HG02588 (cell line): ENCODE data around the gene CYP2C9.
"Not testable (repeated sequence)": the region's sequence is repeated elsewhere in the genome, so short reads cannot be mapped to it uniquely, and the experiment has no call there.

Experiments used
- ATAC-seq: cut with Tn5 transposase; IDR thresholded peaks from one replicate; pipeline ENCODE4 v1.9.1; 2021; ENCODE audit warnings: mild to moderate bottlenecking, moderate library complexity; ENCODE audit not compliant: unreplicated experiment

CYP2C9 gene

GRCh38 chr10:94938383-94938782 is at the start of gene CYP2C9:
CYP2C9 (plus strand) TSS chr10:94938658; CDS start chr10:94938683, 25 bp downstream.
- ATAC-seq: no peak

- ATAC-seq: no peak
These were observed 49.3 kb upstream of the CYP2C9 start for GRCh38 chr10:94889123-94889522.

- no peak for ATAC-seq
These were observed 48.0 kb upstream of the CYP2C9 start for GRCh38 chr10:94890264-94891022.

GRCh38 chr10:94898414-94898813 is 40.0 kb upstream of the CYP2C9 start:
- ATAC-seq: not testable (repeated sequence)

GRCh38 chr10:94902080-94902479 is 36.4 kb upstream of the CYP2C9 start:
- ATAC-seq: no peak

- no peak for ATAC-seq
These were observed 35.9 kb upstream of the CYP2C9 start for GRCh38 chr10:94902570-94902969.

- ATAC-seq: not testable (repeated sequence)
These were observed 33.8 kb upstream of the CYP2C9 start for GRCh38 chr10:94904506-94905148.

- ATAC-seq: no peak
These were observed 22.0 kb upstream of the CYP2C9 start for GRCh38 chr10:94916423-94916822.

GRCh38 chr10:94936721-94937120 is 1.7 kb upstream of the CYP2C9 start:
- ATAC-seq: no peak

- not testable (repeated sequence) for ATAC-seq
These were observed 5.1 kb downstream of the CYP2C9 start for GRCh38 chr10:94943432-94944103.

- ATAC-seq: not testable (repeated sequence)
These were observed 7.7 kb downstream of the CYP2C9 start for GRCh38 chr10:94946181-94946580.

- ATAC-seq: no peak
These were observed 25.4 kb downstream of the CYP2C9 start for GRCh38 chr10:94963901-94964300.

- no peak for ATAC-seq
These were observed 45.1 kb downstream of the CYP2C9 start for GRCh38 chr10:94983555-94983954.

GRCh38 chr10:94989192-94989591 is 50.7 kb downstream of the CYP2C9 start:
- no peak for ATAC-seq

- ATAC-seq: no peak
These were observed 52.9 kb downstream of the CYP2C9 start for GRCh38 chr10:94991243-94991888.

GRCh38 chr10:94992811-94993210 is 54.4 kb downstream of the CYP2C9 start:
- no peak for ATAC-seq

- no peak for ATAC-seq
These were observed 59.3 kb downstream of the CYP2C9 start for GRCh38 chr10:94997741-94998174.

GRCh38 chr10:95026461-95026860 is 88.0 kb downstream of the CYP2C9 start:
- ATAC-seq: no peak

GRCh38 chr10:95031656-95032055 is 93.2 kb downstream of the CYP2C9 start:
- ATAC-seq: no peak

- no peak for ATAC-seq
These were observed 95.9 kb downstream of the CYP2C9 start for GRCh38 chr10:95034401-95034800.
